ENCODE results near the gene PCNX4. TPM values are rescaled to one million over a fixed set of nuclear protein-coding genes. Genes with fewer than 3 reads are reported as not detected.

PCNX4 gene
- total and polyA plus RNA-seq, 2 experiments from 2014 or later, result 22.9 to 77.5 TPM

- TF ChIP-seq ZNF462 (CRISPR knock-in tag; IDR thresholded peaks at IDR 0.05), result no peak
These were observed 10.1 kb downstream of the PCNX4 start (continued) for GRCh38 chr14:60101786-60102185.

DNA sequence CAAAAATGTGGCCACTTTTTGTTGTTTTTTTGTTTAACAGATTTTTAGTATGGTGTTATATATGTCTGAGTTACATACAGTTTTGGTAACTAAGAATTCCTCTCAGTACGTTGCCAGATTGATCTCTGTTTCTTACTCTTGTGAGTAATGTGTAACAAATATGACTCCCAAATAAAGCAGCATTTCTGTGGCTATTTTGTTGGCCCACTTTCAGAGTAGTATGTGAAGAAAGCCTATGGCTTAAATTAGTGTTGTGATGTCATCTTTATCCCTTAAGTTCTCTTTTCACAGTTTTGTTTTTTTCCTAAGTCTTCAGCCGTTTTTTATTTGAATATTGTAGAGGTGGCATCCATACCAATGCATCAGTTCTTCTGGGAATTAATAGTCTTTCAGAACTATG lies 10.7 kb downstream of the PCNX4 start:
- Histone ChIP-seq H3K4me1 (ENCODE audit: insufficient read depth) (peaks cover 17% of the 10 kb centered on the region), H3K4me3 (no peak overlapping the region), H3F3A (replicated peaks; ENCODE audit: low read depth) (no peaks in the 10 kb centered on the region), H3K79me2 (replicated peaks; ENCODE audit: insufficient read depth) (peaks cover 96% of the 10 kb centered on the region), H4K20me1 (replicated peaks; ENCODE audit: insufficient read depth) (peaks cover 3% of the 10 kb centered on the region; the same call in 1 of the 2 replicates), H3K4me2 (no peak overlapping the region), H3K27ac (ENCODE audit: low read depth) (no peak overlapping the region), H3K9me2 (ENCODE audit: insufficient read depth) (no peaks in the 10 kb centered on the region), H3K27me3 (ENCODE audit: insufficient read depth) (no peaks in the 10 kb centered on the region), H3K36me3 (ENCODE audit: insufficient read depth) (no peaks in the 10 kb centered on the region; the same call in 1 of the 2 replicates), H2AFZ (no peak overlapping the region)
- no peaks in the 10 kb centered on the region for H3K9me3 Mint-ChIP-seq
- ATAC-seq (no peak), DNase-seq (ENCODE audit: low spot score) (no peak)
- 0 out of 2 replicates have a peak overlapping the region, but pooled peaks have one; percentile 11 for H3K27ac Mint-ChIP-seq
- H3K36me3 Mint-ChIP-seq (ENCODE audit: low read depth), result peaks cover 18% of the 10 kb centered on the region
- H3K4me3 Mint-ChIP-seq, result no peak overlapping the region
- no peaks in the 10 kb centered on the region for H3K27me3 Mint-ChIP-seq (ENCODE audit: insufficient read depth, low read depth, poor library complexity)
- H3K4me1 Mint-ChIP-seq, result peaks cover 16% of the 10 kb centered on the region; the same call in 2 of the 3 replicates
- TF ChIP-seq ZNF462 (CRISPR knock-in tag; IDR thresholded peaks at IDR 0.05) (no peak), ZNF331 (CRISPR knock-in tag; IDR thresholded peaks at IDR 0.05; ENCODE audit: low read depth) (no peak), EZH2phosphoT487 (IDR thresholded peaks at IDR 0.05; ENCODE audit: unreplicated experiment) (no peak), CREB1 (CRISPR knock-in tag; IDR thresholded peaks at IDR 0.05; ENCODE audit: low read depth) (no peak), REST (IDR thresholded peaks at IDR 0.05; ENCODE audit: unreplicated experiment) (no peak), POLR2AphosphoS5 (IDR thresholded peaks at IDR 0.05; ENCODE audit: low read depth) (no peak)
